Mammary epithelial cell (primary cell): ENCODE results near the gene FSCN2.

Experiments used
- EZH2 ChIP-seq: IDR thresholded peaks from 2 replicates; pipeline ENCODE4 v1.6.1; 2012; ENCODE audit warnings: low read length, inconsistent platforms, borderline replicate concordance
- TF ChIP-seq, protein P1 (sequence below), 2 donors: IDR thresholded peaks in 1 of 2; conservative IDR thresholded peaks in 1 of 2; 2 replicates each; pipeline ENCODE4 v1.5.1; 2011 to 2012; ENCODE audit warnings: inconsistent platforms in 2 of 2, low read length in 2 of 2, mild to moderate bottlenecking in 2 of 2, control low read depth in 1 of 2, low read depth in 1 of 2; ENCODE audit not compliant: insufficient read depth in 1 of 2; ENCODE audit errors: extremely low read depth in 1 of 2

GRCh38 chr17:81568416-81568815 is 40.2 kb downstream of the FSCN2 start:
- TF ChIP-seq, protein P1, sequence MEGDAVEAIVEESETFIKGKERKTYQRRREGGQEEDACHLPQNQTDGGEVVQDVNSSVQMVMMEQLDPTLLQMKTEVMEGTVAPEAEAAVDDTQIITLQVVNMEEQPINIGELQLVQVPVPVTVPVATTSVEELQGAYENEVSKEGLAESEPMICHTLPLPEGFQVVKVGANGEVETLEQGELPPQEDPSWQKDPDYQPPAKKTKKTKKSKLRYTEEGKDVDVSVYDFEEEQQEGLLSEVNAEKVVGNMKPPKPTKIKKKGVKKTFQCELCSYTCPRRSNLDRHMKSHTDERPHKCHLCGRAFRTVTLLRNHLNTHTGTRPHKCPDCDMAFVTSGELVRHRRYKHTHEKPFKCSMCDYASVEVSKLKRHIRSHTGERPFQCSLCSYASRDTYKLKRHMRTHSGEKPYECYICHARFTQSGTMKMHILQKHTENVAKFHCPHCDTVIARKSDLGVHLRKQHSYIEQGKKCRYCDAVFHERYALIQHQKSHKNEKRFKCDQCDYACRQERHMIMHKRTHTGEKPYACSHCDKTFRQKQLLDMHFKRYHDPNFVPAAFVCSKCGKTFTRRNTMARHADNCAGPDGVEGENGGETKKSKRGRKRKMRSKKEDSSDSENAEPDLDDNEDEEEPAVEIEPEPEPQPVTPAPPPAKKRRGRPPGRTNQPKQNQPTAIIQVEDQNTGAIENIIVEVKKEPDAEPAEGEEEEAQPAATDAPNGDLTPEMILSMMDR (conservative IDR thresholded peaks at IDR 0.05 in 1 of 2, IDR thresholded peaks at IDR 0.05 in 1 of 2; ENCODE audit: extremely low read depth in 1 of 2, insufficient read depth in 1 of 2, low read depth in 1 of 2, low read length in 2 of 2): no peak
- TF ChIP-seq EZH2: no peak
